SK-N-MC (cell line): Measurements from ENCODE around the gene SHISA9.

Experiments
- EZH2 ChIP-seq: fragments of 200-600 bp; sonication (generic); IDR thresholded peaks from one replicate; pipeline ENCODE4 v1.6.1; 2017; ENCODE audit warnings: antibody characterized with exemption
- FOXP2 ChIP-seq: optimal IDR thresholded peaks from 2 replicates; pipeline ENCODE3; 2011; ENCODE audit warnings: mild to moderate bottlenecking, moderate library complexity; ENCODE audit not compliant: insufficient read depth; ENCODE audit errors: extremely low read length, control extremely low read depth
- POLR2AphosphoS5 ChIP-seq: IDR thresholded peaks from 2 replicates; pipeline ENCODE4 v1.6.1; 2012; ENCODE audit warnings: mild to moderate bottlenecking, low read depth, low read length, borderline replicate concordance

- no peak for TF ChIP-seq POLR2AphosphoS5
- TF ChIP-seq EZH2, result no peak
- TF ChIP-seq FOXP2, result no peak
Observed at GRCh38 chr16:12879812-12880211, 21.6 kb upstream of the SHISA9 start.
